Lung (tissue), 12 donors: ENCODE results near the gene INAFM2. TPM values are rescaled to one million over a fixed set of nuclear protein-coding genes. Genes with fewer than 3 reads are reported as not detected.

ENCODE experiments used
- ATAC-seq: fragments of 200-7000 bp; cut with Tn5 transposase; one replicate; pipeline ENCODE4 v1.9.1; 2020; ENCODE audit warnings: moderate number of reproducible peaks; ENCODE audit not compliant: insufficient read depth, low FRiP score
- DNase-seq, 3 donors: peaks; one replicate each; pipeline ENCODE4 v3.0.0-alpha.2; 2013 to 2017
- H3K27ac ChIP-seq, 2 donors: one replicate each; pipeline ENCODE4 v1.5.1; 2013; ENCODE audit warnings: mild to moderate bottlenecking in 2 of 2, moderate library complexity in 2 of 2, control low read depth in 1 of 2, inconsistent platforms in 1 of 2, low read depth in 1 of 2, low read length in 1 of 2
- H3K27me3 ChIP-seq, 3 donors: one replicate each; pipeline ENCODE4 v1.5.1; 2013; ENCODE audit warnings: low read length in 2 of 3; ENCODE audit not compliant: control insufficient read depth in 3 of 3, insufficient read depth in 3 of 3
- H3K36me3 ChIP-seq, 4 donors: one replicate each; pipeline ENCODE4 v1.5.1; 2013; ENCODE audit warnings: low read length in 4 of 4, mild to moderate bottlenecking in 1 of 4, moderate library complexity in 1 of 4; ENCODE audit not compliant: control insufficient read depth in 4 of 4, insufficient read depth in 4 of 4
- H3K4me1 ChIP-seq, 5 donors: one replicate each; pipeline ENCODE4 v1.5.1; 2013; ENCODE audit warnings: low read length in 5 of 5, mild to moderate bottlenecking in 2 of 5, moderate library complexity in 1 of 5; ENCODE audit not compliant: control insufficient read depth in 5 of 5, insufficient read depth in 5 of 5
- H3K4me3 ChIP-seq: one replicate; pipeline ENCODE4 v1.5.1; 2013; ENCODE audit warnings: mild to moderate bottlenecking, control low read depth, moderate library complexity
- H3K9ac ChIP-seq, 2 donors: one replicate each; pipeline ENCODE4 v1.5.1; 2013; ENCODE audit warnings: low read length in 2 of 2, control low read depth in 1 of 2; ENCODE audit not compliant: insufficient read depth in 1 of 2
- H3K9me3 ChIP-seq, 4 donors: one replicate each; pipeline ENCODE4 v1.5.1; 2013; ENCODE audit warnings: low read length in 3 of 4, mild to moderate bottlenecking in 1 of 4, moderate library complexity in 1 of 4; ENCODE audit not compliant: control insufficient read depth in 4 of 4, insufficient read depth in 3 of 4
- WGBS, 2 donors: extraction: QIAGEN DNeasy Blood & Tissue Kit; methylation state at CpG; one replicate each; pipeline ENCODE4 v1.1.7; 2013; 5-methylcytosine and 5-hydroxymethylcytosine counted together
- polyA plus RNA-seq, 2 donors: library from polyadenylated mRNA; stranded (reverse); fragments of 200-250 nt; gene quantifications; one replicate each; pipeline ENCODE4 v1.2.1, GENCODE V29; 2013
- total RNA-seq, 2 donors: library from RNA; depleted of rRNA in 1 of 2; stranded (reverse); fragments of >200 nt in 1 of 2; gene quantifications; one replicate each; pipeline ENCODE4 v1.2.1, GENCODE V29; 2014 to 2021
- TF ChIP-seq, protein P1 (sequence below): IDR thresholded peaks from 2 replicates; pipeline ENCODE4 v1.5.1; 2012; ENCODE audit warnings: mild to moderate bottlenecking; ENCODE audit errors: control extremely low read depth, extremely low read depth
- donor health status: control.
- donor health status: control.
- donor health status: Bipolar disorder and iron deficiency.
- donor health status: healthy.
- donor health status: DM: yes; HTN: yes; CAD: no.

The INAFM2 gene
- total and polyA plus RNA-seq, 4 donors, result 12.8 to 31.1 (median 19.0) TPM

DNA sequence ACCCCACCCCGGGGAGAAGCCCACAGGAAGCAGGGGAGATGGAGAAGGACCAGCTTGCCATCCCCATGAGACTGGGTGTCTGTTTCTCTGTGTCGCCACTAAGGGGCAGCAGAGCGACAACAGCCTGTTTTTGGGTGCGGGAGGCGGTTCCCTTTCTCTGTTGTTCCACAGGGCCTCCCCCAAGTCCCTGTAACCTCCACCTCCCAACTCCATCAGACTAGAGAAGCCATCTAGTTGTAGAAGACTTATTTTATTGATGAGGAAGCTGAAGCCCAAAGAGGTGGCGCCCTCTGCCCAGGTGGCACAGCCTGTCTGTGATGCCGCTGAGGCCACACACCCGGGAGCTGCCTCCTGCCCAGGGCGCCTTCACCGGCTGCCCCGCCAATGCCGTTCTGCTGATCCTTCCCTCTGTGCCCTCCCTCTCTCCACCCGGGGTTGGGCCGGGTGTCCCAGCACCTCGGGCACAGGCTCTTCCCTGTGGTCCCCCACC, 21.2 kb downstream of the INAFM2 start:
- no peaks in the 10 kb centered on the region for H3K27me3 ChIP-seq
- no peak overlapping the region for H3K27ac ChIP-seq
- H3K9ac ChIP-seq, result no peak overlapping the region
- no peak overlapping the region for H3K4me3 ChIP-seq
- no peak for ATAC-seq
- peaks cover 0 to 39% (median 18%) of the 10 kb centered on the region in 5 donors for H3K4me1 ChIP-seq
- H3K36me3 ChIP-seq, result no peaks in the 10 kb centered on the region
- no peaks in the 10 kb centered on the region for H3K9me3 ChIP-seq
- peak; percentile 50 to 65 (median 62) for DNase-seq
- 33 to 38% methylated on average over 13 to 15 of the region's 15 CpGs for WGBS, 2 donors
- TF ChIP-seq, protein P1, sequence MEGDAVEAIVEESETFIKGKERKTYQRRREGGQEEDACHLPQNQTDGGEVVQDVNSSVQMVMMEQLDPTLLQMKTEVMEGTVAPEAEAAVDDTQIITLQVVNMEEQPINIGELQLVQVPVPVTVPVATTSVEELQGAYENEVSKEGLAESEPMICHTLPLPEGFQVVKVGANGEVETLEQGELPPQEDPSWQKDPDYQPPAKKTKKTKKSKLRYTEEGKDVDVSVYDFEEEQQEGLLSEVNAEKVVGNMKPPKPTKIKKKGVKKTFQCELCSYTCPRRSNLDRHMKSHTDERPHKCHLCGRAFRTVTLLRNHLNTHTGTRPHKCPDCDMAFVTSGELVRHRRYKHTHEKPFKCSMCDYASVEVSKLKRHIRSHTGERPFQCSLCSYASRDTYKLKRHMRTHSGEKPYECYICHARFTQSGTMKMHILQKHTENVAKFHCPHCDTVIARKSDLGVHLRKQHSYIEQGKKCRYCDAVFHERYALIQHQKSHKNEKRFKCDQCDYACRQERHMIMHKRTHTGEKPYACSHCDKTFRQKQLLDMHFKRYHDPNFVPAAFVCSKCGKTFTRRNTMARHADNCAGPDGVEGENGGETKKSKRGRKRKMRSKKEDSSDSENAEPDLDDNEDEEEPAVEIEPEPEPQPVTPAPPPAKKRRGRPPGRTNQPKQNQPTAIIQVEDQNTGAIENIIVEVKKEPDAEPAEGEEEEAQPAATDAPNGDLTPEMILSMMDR, result peak; percentile 54

DNA sequence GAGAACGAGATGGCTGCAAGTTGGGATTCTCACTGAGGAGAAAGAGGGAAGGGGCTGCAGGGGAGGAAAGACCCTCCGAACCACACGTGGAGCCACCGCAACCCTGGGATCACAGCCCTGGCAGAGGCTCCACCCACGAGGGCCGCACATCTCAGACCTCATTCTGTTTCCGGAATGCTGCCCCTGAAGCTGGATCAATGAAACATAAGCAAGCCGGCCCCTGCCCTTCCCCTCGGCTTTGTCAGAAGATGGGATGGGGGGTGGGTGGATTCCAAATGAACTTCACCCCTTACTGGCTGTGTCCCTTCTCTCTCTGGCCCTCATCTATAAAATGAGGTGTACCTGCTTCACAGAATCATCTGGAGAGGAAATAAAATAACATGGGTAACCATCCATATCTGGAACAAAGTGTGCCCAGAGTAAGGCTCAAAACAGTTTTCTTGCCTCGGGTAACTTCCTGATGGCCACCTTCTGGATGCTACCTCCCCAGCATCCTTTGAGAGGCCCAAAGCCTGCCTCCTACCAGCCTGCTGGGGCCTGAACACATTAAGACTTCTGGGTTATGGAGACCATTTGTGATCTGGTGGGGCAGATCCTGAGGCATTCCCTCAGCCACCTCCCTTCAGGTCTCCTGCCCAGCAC, 21.9 kb downstream of the INAFM2 start:
- no peak for DNase-seq
- H3K4me1 ChIP-seq, result peaks cover 0 to 33% (median 13%) of the 10 kb centered on the region in 5 donors
- no peak overlapping the region for H3K9ac ChIP-seq
- H3K27ac ChIP-seq, result no peak overlapping the region
- no peaks in the 10 kb centered on the region for H3K9me3 ChIP-seq
- H3K27me3 ChIP-seq, result no peaks in the 10 kb centered on the region
- no peak overlapping the region for H3K4me3 ChIP-seq
- H3K36me3 ChIP-seq, result no peaks in the 10 kb centered on the region
- WGBS, 2 donors, result 64 to 84% methylated on average over 10 of the region's 10 CpGs
- TF ChIP-seq, protein P1, result no peak
- no peak for ATAC-seq

DNA sequence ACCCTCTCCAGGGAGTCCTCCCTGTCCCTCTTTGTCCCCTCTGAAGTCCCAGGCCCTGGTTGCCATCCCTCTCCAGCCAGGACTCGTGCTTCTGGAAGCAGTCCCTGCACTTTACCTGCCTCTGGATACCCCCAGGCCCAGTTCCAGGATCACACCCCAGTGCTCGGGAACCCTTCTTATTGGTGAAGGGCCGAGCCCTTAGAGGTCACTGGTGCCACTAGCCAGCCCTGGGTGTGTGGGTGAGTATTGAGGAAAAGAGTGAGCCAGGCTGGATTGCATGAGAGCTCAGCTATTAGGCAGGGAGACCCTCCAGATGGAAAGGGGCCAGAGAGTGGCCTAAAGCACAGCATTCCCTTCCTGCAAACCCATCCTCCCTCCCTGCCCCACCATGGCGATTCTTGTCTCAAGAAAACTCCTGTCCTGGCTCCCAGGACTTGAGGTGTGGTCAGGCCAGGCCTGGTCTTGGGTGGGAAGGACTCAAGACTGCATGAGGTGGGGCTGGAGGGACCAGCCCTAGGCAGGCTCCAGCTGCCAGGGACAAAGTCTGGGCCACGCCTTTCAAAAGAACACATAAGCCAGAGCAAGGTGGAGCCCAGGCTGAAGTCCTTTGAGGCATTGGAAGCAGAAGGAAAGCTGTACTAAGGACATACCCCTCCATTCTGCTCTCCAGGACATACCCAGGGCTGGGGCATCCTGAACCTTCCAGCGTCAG, 22.5 kb downstream of the INAFM2 start:
- no peak for ATAC-seq
- Histone ChIP-seq H3K9ac (no peak overlapping the region), H3K27ac (no peak overlapping the region), H3K27me3 (no peaks in the 10 kb centered on the region), H3K36me3 (no peaks in the 10 kb centered on the region), H3K4me1 (peaks cover 0 to 27% (median 11%) of the 10 kb centered on the region in 5 donors), H3K9me3 (no peaks in the 10 kb centered on the region), H3K4me3 (no peak overlapping the region)
- TF ChIP-seq, protein P1, result no peak
- DNase-seq, result no peak
- WGBS, 2 donors, result 91 to 92% methylated on average over 5 to 6 of the region's 6 CpGs
